Activated T-cell treated with anti-CD3 and anti-CD28 coated beads, Interleukin-2, amount 50 U/mL, for 72 hours (primary cell): ENCODE data around the gene PLEKHS1. TPM values are rescaled to one million over a fixed set of nuclear protein-coding genes. Genes with fewer than 3 reads are reported as not detected.

Source experiments
- ATAC-seq, 2 donors: fragments of 150-1000 bp; cut with Tn5 transposase; replicated peaks in 1 of 2; 2 replicates each; pipeline ENCODE4 v1.10.0; 2021; ENCODE audit warnings: moderate library complexity in 2 of 2, mild to moderate bottlenecking in 1 of 2
- DNase-seq, 2 donors: peaks; one replicate each; pipeline ENCODE4 v3.0.0; 2021 to 2022; ENCODE audit warnings: mixed read lengths in 1 of 2
- H3K27ac Mint-ChIP-seq: one replicate; pipeline ENCODE4 v1.8.0; 2022; ENCODE audit warnings: mild to moderate bottlenecking, moderate library complexity, mixed read lengths
- H3K27me3 Mint-ChIP-seq: one replicate; pipeline ENCODE4 v1.8.0; 2022; ENCODE audit warnings: low read depth, mixed read lengths
- H3K36me3 Mint-ChIP-seq, 2 donors: one replicate each; pipeline ENCODE4 v1.8.0; 2022; ENCODE audit warnings: mixed read lengths in 2 of 2, mild to moderate bottlenecking in 1 of 2; ENCODE audit not compliant: insufficient read depth in 2 of 2
- H3K4me1 Mint-ChIP-seq: one replicate; pipeline ENCODE4 v1.8.0; 2022; ENCODE audit warnings: low read depth, mixed read lengths
- H3K4me3 Mint-ChIP-seq, 2 donors: one replicate each; pipeline ENCODE4 v1.8.0; 2022; ENCODE audit warnings: mild to moderate bottlenecking in 2 of 2, mixed read lengths in 2 of 2, moderate library complexity in 2 of 2
- H3K9me3 Mint-ChIP-seq, 2 donors: one replicate each; pipeline ENCODE4 v1.8.0; 2022; ENCODE audit warnings: mixed read lengths in 2 of 2
- total RNA-seq, 2 donors: library from RNA; stranded (reverse); gene quantifications; one replicate each; pipeline ENCODE4 v1.2.3, GENCODE V29; 2022

Gene PLEKHS1
- total RNA-seq = not detected

GRCh38 chr10:113751181-113751732 is at the start of gene PLEKHS1:
PLEKHS1 (plus strand) TSS chr10:113751682; CDS start chr10:113755278, 3,596 bp downstream.
- no peaks in the 10 kb centered on the region for H3K4me1 Mint-ChIP-seq
- no peak for DNase-seq
- H3K9me3 Mint-ChIP-seq = no peaks in the 10 kb centered on the region
- H3K27me3 Mint-ChIP-seq = peaks cover 11% of the 10 kb centered on the region
- no peak within 1 kb of the TSS for H3K27ac Mint-ChIP-seq
- H3K4me3 Mint-ChIP-seq = no peak within 1 kb of the TSS
- no peaks in the 10 kb centered on the region for H3K36me3 Mint-ChIP-seq
- no peak for ATAC-seq

DNA sequence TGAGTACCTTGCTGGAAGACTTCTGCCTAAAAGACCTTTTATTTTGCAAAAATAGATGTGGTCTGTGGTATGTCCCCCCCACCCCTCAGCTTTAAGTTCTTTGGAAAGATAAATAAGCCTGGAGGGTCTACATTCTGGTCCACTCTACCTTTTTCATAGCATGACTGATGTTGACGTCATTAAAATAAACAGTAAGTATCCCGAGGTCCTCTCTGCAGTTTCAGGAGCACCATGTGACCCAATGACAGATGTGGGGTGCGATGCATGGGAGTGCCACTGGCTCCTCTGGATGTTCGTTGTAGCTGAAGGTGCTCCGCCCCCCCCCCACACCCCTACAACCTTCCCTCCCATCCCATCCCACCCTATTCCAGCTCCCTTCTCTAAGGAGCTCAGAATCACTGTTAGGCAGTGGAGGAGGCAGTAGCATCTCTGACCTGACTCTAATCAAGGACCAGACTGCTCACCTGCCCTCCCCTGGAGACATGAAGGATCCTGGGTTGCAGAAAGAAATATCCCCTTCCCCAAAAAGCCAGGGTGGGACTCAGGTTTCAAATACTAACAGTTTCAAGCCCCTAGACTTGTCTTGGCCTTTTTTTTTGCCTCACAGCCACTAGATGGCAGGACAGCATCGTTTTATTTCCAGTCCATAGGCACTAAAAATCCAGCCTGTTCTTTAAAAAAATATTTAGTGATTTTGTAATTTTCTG is 46.7 kb upstream of the PLEKHS1 start:
- Mint-ChIP-seq H3K9me3 (no peaks in the 10 kb centered on the region), H3K4me3 (no peak overlapping the region), H3K27me3 (no peaks in the 10 kb centered on the region), H3K36me3 (peaks cover 2% of the 10 kb centered on the region in 2 donors), H3K27ac (no peak overlapping the region), H3K4me1 (peaks cover 17% of the 10 kb centered on the region)
- ATAC-seq (no peak), DNase-seq (peak; percentile 9 to 26)

DNA sequence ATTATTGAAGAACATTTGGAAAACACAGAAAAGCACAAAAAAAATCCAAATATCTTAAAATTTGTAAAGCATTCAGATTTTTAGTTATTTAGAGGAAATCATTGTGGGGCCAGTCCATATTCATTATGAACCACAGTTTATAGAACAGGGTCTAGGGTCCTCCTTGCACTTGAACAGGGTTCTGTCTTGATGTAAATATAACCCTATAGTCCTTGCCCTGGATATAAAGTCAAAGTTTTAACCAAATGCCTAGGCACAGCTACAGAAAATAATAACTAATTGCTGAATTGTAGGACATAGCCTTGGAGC is 46.2 kb upstream of the PLEKHS1 start:
- ATAC-seq = no peak
- no peaks in the 10 kb centered on the region for H3K9me3 Mint-ChIP-seq
- no peak for DNase-seq
- H3K4me1 Mint-ChIP-seq = peaks cover 17% of the 10 kb centered on the region
- peaks cover 2% of the 10 kb centered on the region in 2 donors for H3K36me3 Mint-ChIP-seq
- no peaks in the 10 kb centered on the region for H3K27me3 Mint-ChIP-seq
- H3K27ac Mint-ChIP-seq = no peak overlapping the region
- H3K4me3 Mint-ChIP-seq = no peak overlapping the region

DNA sequence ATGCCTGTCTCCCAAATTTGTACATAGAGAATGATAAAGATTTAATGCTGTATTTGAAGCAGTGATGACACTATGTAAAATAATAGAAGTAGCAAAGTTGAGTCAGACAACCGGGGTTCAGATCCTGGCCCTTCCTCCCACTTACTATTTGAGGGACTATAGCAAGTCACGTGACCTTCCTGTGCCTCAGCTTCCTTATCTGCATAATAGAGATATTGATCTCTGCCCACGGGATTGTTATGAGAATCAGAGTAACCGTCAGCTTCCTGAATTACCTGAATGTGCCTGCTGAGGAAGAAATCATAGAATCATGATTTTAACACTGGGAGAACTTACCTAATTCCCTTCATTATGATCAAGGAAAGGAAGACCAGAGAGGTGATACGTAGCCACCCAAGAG is 44.9 kb upstream of the PLEKHS1 start:
- no peaks in the 10 kb centered on the region for H3K9me3 Mint-ChIP-seq
- ATAC-seq (no peak), DNase-seq (no peak)
- H3K27me3 Mint-ChIP-seq = no peaks in the 10 kb centered on the region
- H3K27ac Mint-ChIP-seq = no peak overlapping the region
- peaks cover 17% of the 10 kb centered on the region for H3K4me1 Mint-ChIP-seq
- no peak overlapping the region for H3K4me3 Mint-ChIP-seq
- no peaks in the 10 kb centered on the region for H3K36me3 Mint-ChIP-seq

DNA sequence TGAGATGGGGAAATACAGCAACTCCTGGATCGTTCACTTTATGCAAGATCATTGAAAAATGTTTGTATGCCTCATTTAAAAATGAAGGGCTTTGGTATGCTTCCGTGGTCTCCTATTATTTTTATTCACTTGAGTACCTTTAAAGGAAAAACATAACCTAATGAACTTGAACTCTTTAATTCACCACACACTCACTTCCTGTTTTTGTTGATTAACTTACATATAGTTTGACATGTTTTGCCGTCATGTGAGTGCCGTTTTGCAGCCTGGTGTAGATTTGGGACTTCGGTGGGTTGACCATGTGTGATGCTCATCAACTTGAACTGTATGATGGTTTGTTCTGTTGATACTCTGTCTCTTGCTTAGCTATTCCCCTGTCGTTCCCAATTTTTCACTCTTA is 42.8 kb upstream of the PLEKHS1 start:
- Mint-ChIP-seq H3K27me3 (no peaks in the 10 kb centered on the region), H3K27ac (peak overlapping the region; percentile 50), H3K9me3 (no peaks in the 10 kb centered on the region), H3K4me1 (peaks cover 17% of the 10 kb centered on the region), H3K36me3 (no peaks in the 10 kb centered on the region), H3K4me3 (no peak overlapping the region)
- ATAC-seq (no peak), DNase-seq (no peak)

DNA sequence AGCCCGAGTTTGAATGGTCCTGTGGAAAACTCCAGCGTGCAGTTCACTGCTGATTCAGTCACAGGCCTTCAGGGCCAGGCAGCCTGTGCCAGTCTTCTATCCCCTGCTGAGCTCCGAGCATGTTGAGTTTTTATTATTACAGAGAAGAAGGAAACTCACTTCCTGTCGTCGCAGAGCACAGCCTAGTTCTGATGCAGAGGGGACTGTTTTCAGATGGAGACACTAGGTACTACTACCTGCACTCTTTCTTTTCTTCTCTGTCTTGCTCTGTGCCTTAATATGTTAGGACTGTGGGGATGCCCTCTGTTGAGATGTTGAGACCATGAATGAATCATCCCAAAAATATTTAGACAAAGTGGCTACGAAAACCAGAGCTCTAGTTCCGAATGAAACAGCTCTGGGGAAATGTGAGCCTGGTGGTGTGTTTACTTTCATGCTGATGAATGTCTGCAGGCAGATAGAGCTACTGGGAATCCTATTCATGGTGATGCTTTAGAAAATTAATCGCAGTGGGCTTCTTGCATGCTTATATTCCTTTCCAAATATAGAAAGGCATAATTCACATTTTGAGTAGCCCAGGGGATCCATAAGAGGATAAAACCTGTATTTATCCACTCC is 42.2 kb upstream of the PLEKHS1 start:
- no peaks in the 10 kb centered on the region for H3K9me3 Mint-ChIP-seq
- peaks cover 17% of the 10 kb centered on the region for H3K4me1 Mint-ChIP-seq
- H3K36me3 Mint-ChIP-seq = peaks cover 0 to 1% of the 10 kb centered on the region in 2 donors
- no peak overlapping the region for H3K27ac Mint-ChIP-seq
- DNase-seq (no peak), ATAC-seq (no peak)
- H3K27me3 Mint-ChIP-seq = no peaks in the 10 kb centered on the region
- H3K4me3 Mint-ChIP-seq = no peak overlapping the region

DNA sequence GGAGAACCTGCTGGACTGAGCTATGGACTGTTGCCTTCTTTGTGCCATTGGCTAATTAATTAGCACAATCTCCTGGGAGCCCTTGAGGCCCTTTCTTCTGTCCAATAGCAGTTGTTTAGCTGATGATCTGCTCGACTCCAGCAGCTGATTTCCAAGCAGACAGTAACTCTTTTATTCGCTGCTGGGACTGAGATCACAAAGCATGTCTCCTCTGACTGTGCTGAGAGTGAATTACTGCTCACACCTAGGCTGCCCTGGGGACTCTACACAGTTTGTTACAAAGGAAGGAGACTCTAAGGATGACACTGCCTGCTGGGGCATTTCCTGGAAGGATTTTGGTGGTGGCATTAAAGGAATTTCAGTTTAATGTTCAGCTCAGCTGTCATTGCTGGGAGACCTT is 40.3 kb upstream of the PLEKHS1 start:
- no peaks in the 10 kb centered on the region for H3K27me3 Mint-ChIP-seq
- H3K36me3 Mint-ChIP-seq = peaks cover 0 to 1% of the 10 kb centered on the region in 2 donors

GRCh38 chr10:113712024-113712423 is 39.5 kb upstream of the PLEKHS1 start:
- H3K27ac Mint-ChIP-seq = no peak overlapping the region
- H3K36me3 Mint-ChIP-seq = peaks cover 0 to 1% of the 10 kb centered on the region in 2 donors
- no peaks in the 10 kb centered on the region for H3K27me3 Mint-ChIP-seq
- H3K9me3 Mint-ChIP-seq = peaks cover 0 to 1% of the 10 kb centered on the region in 2 donors
- H3K4me1 Mint-ChIP-seq = peaks cover 12% of the 10 kb centered on the region
- ATAC-seq = no peak
- no peak overlapping the region for H3K4me3 Mint-ChIP-seq
- no peak for DNase-seq

More for the DNA sequence above, 40.3 kb upstream of the PLEKHS1 start:
- peaks cover 17% of the 10 kb centered on the region for H3K4me1 Mint-ChIP-seq
- H3K27ac Mint-ChIP-seq = no peak overlapping the region
- peaks cover 0 to 1% of the 10 kb centered on the region in 2 donors for H3K9me3 Mint-ChIP-seq
- DNase-seq (no peak), ATAC-seq (no peak)
- H3K4me3 Mint-ChIP-seq = no peak overlapping the region

- DNase-seq (no peak), ATAC-seq (no peak)
- Mint-ChIP-seq H3K27me3 (no peaks in the 10 kb centered on the region), H3K9me3 (peaks cover 0 to 1% of the 10 kb centered on the region in 2 donors), H3K4me3 (no peak overlapping the region), H3K36me3 (peaks cover 0 to 1% of the 10 kb centered on the region in 2 donors), H3K4me1 (peaks cover 5% of the 10 kb centered on the region), H3K27ac (no peak overlapping the region)
These were observed 38.5 kb upstream of the PLEKHS1 start for GRCh38 chr10:113712755-113713639.

- Mint-ChIP-seq H3K4me1 (peaks cover 9% of the 10 kb centered on the region), H3K36me3 (peaks cover 0 to 1% of the 10 kb centered on the region in 2 donors), H3K27ac (no peak overlapping the region), H3K27me3 (no peaks in the 10 kb centered on the region), H3K9me3 (peaks cover 0 to 1% of the 10 kb centered on the region in 2 donors), H3K4me3 (no peak overlapping the region)
- no peak for ATAC-seq
- DNase-seq = no peak
These were observed 37.9 kb upstream of the PLEKHS1 start for GRCh38 chr10:113713640-113713982.

DNA sequence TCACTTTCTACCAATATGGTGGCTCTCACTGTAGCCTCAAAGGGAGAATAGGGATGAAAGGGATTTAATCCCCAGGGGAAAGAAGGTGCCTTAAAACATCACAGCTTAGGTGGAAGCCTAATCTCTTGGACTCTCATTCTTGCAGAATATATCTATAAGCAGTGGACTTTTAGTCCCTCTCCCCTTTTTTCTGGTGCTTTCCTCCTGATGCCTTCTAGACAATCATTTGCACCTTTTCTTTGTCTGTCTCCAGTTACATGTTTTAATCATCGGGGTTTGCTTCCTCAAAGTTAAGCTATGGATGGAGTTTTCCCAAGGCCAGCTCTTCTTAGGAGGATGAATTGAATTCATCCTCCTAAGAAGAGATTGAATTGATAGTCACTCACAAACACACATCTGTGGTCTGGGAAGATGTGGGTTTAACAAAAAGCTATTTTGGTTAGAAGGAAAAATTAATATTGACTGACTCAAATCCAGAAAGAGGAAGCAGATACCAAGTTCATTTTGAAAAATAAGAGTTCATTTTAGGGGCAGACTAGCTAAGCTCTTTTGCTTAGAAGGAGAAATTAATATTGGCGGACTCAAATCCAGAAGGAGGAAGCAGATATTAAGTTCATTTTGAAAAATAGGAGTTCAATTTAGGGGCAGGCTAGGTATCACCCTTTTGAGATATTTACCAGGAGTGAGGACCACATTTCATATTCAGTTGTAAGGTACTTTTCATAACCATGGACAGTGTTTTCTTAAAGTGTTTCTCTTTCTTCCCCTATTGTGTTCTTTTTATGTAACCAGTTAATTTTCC is 35.2 kb upstream of the PLEKHS1 start:
- Mint-ChIP-seq H3K4me1 (peaks cover 4% of the 10 kb centered on the region), H3K27ac (no peak overlapping the region), H3K4me3 (no peak overlapping the region), H3K27me3 (no peaks in the 10 kb centered on the region), H3K9me3 (peaks cover 0 to 1% of the 10 kb centered on the region in 2 donors), H3K36me3 (peaks cover 0 to 1% of the 10 kb centered on the region in 2 donors)
- DNase-seq (no peak), ATAC-seq (no peak)

DNA sequence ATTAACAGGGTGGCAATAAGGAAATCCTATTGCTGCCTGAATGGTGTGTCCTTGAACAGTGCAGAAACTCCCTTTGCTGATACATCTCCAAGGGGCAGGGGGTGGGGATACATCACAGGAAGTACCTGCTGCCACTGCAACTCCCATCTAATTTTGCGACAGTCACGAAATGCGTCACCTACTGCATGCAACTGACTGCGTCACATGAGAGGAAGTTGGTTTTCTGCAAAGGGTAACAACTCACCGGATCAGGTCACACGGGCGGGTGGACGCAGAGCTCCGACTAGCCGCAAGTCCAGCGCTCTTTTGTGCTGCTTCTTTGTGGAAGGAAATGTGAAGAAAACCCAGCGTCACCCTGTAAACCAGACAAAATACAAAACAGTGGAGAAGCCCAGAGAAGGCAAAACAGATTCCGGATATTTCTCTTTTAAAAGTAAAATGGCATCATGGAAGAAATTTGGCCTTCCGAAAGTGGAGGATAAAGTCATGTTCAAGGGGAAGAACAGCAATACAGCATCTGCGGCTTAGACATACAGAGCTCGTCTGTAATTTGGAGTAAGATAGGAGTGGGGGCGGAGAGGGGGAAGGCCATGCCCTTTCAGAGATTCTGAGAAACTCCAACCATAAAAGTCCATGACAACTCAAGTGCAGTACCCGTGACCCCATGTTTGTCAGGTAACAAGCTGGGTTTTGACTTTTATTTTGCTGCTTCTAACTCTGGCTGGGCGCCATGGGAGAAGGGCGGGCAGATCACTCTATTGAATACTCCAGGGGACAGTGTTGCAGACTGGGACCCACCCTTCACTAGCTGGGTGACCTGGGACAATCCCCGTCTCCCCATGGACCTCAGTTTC is 32.3 kb upstream of the PLEKHS1 start:
- no peaks in the 10 kb centered on the region for H3K27me3 Mint-ChIP-seq
- DNase-seq (no peak), ATAC-seq (no peak)
- peaks cover under 1 to 2% of the 10 kb centered on the region in 2 donors for H3K36me3 Mint-ChIP-seq
- H3K9me3 Mint-ChIP-seq = peaks cover 0 to 1% of the 10 kb centered on the region in 2 donors
- peaks cover 4% of the 10 kb centered on the region for H3K4me1 Mint-ChIP-seq
- H3K27ac Mint-ChIP-seq = no peak overlapping the region
- H3K4me3 Mint-ChIP-seq = no peak overlapping the region
